Muscle layer of duodenum (tissue), 2 donors: ENCODE measurements around the gene PSMD4.

Experiments used
- H3K27ac ChIP-seq: one replicate; pipeline ENCODE4 v1.7.0; 2013; ENCODE audit warnings: mild to moderate bottlenecking, low read length
- H3K27me3 ChIP-seq: one replicate; pipeline ENCODE4 v1.7.0; 2013; ENCODE audit warnings: low read depth, mild to moderate bottlenecking, control low read depth, low read length
- H3K36me3 ChIP-seq, 2 donors: one replicate each; pipeline ENCODE4 v1.7.0; 2013; ENCODE audit warnings: low read length in 2 of 2, control low read depth in 1 of 2, mild to moderate bottlenecking in 1 of 2; ENCODE audit not compliant: insufficient read depth in 2 of 2, control insufficient read depth in 1 of 2
- H3K4me1 ChIP-seq, 2 donors: one replicate each; pipeline ENCODE4 v1.7.0; 2013; ENCODE audit warnings: low read length in 2 of 2, mild to moderate bottlenecking in 2 of 2, control low read depth in 1 of 2, moderate library complexity in 1 of 2; ENCODE audit not compliant: insufficient read depth in 2 of 2, control insufficient read depth in 1 of 2
- H3K4me3 ChIP-seq, 2 donors: one replicate each; pipeline ENCODE4 v1.7.0; 2013; ENCODE audit warnings: low read length in 2 of 2, low read depth in 1 of 2, mild to moderate bottlenecking in 1 of 2
- H3K9me3 ChIP-seq, 2 donors: one replicate each; pipeline ENCODE4 v1.7.0; 2013; ENCODE audit warnings: low read length in 2 of 2, control low read depth in 1 of 2, mild to moderate bottlenecking in 1 of 2; ENCODE audit not compliant: control insufficient read depth in 1 of 2
- donor health status: healthy.

The PSMD4 gene

GRCh38 chr1:151312826-151313225, 58.3 kb downstream of the PSMD4 start:
- H3K36me3 ChIP-seq: peaks cover 45 to 48% of the 10 kb centered on the region in 2 donors
- no peaks in the 10 kb centered on the region for H3K9me3 ChIP-seq
- peak overlapping the region; percentile 82 for H3K27ac ChIP-seq
- peaks cover 33 to 49% of the 10 kb centered on the region in 2 donors for H3K4me1 ChIP-seq
- no peak overlapping the region for H3K4me3 ChIP-seq
- no peaks in the 10 kb centered on the region for H3K27me3 ChIP-seq

- Histone ChIP-seq H3K9me3 (no peaks in the 10 kb centered on the region), H3K36me3 (peaks cover 39 to 41% of the 10 kb centered on the region in 2 donors), H3K27me3 (no peaks in the 10 kb centered on the region), H3K4me1 (peaks cover 33 to 49% of the 10 kb centered on the region in 2 donors), H3K27ac (peak overlapping the region; percentile 41), H3K4me3 (no peak overlapping the region)
These were observed 59.0 kb downstream of the PSMD4 start for GRCh38 chr1:151313501-151313900.

GRCh38 chr1:151314137-151314875, 59.8 kb downstream of the PSMD4 start:
- peak overlapping the region; percentile 41 for H3K27ac ChIP-seq
- H3K36me3 ChIP-seq: peaks cover 37 to 39% of the 10 kb centered on the region in 2 donors
- no peaks in the 10 kb centered on the region for H3K9me3 ChIP-seq
- H3K27me3 ChIP-seq: no peaks in the 10 kb centered on the region
- peaks cover 33 to 49% of the 10 kb centered on the region in 2 donors for H3K4me1 ChIP-seq
- H3K4me3 ChIP-seq: no peak overlapping the region

- Histone ChIP-seq H3K4me1 (peaks cover 23 to 44% of the 10 kb centered on the region in 2 donors), H3K9me3 (no peaks in the 10 kb centered on the region), H3K27me3 (no peaks in the 10 kb centered on the region), H3K36me3 (peaks cover 42 to 46% of the 10 kb centered on the region in 2 donors), H3K4me3 (no peak overlapping the region), H3K27ac (no peak overlapping the region)
These were observed 61.2 kb downstream of the PSMD4 start for GRCh38 chr1:151315565-151316235.
